ENCODE results near the gene LRRC4. TPM values are rescaled to one million over a fixed set of nuclear protein-coding genes. Genes with fewer than 3 reads are reported as not detected.

Gene LRRC4
- total RNA-seq, 2 donors from 2014 or later, result 1.5 TPM

GRCh38 chr7:128076796-128077271 is 45.6 kb upstream of the LRRC4 start:
- Mint-ChIP-seq H3K4me1 (no peaks in the 10 kb centered on the region), H3K27ac (no peak overlapping the region), H3K4me3 (no peak overlapping the region), H3K9me3 (no peaks in the 10 kb centered on the region), H3K27me3 (ENCODE audit: insufficient read depth) (no peaks in the 10 kb centered on the region), H3K36me3 (ENCODE audit: low read depth) (peaks cover 20% of the 10 kb centered on the region)
- Histone ChIP-seq H3K9ac (ENCODE audit: extremely low read depth, low read length, poor library complexity, severe bottlenecking) (no peak overlapping the region), H3K9me3 (ENCODE audit: control insufficient read depth, low read length) (no peaks in the 10 kb centered on the region), H3K4me3 (ENCODE audit: low read length) (no peak overlapping the region), H3K4me1 (ENCODE audit: control insufficient read depth, insufficient read depth, low read length) (no peaks in the 10 kb centered on the region), H3K36me3 (ENCODE audit: control insufficient read depth, insufficient read depth, low read length) (peaks cover 60% of the 10 kb centered on the region), H3K27ac (ENCODE audit: low read depth, low read length) (peak overlapping the region; percentile 38), H3K27me3 (ENCODE audit: control insufficient read depth, insufficient read depth, low read length, poor library complexity, severe bottlenecking) (no peaks in the 10 kb centered on the region)
- 88 to 90% methylated on average over 5 to 7 of the region's 7 CpGs for WGBS, 2 experiments (ENCODE audit: insufficient coverage in 1 of 2, insufficient read length in 1 of 2)
- TF ChIP-seq, protein P1, sequence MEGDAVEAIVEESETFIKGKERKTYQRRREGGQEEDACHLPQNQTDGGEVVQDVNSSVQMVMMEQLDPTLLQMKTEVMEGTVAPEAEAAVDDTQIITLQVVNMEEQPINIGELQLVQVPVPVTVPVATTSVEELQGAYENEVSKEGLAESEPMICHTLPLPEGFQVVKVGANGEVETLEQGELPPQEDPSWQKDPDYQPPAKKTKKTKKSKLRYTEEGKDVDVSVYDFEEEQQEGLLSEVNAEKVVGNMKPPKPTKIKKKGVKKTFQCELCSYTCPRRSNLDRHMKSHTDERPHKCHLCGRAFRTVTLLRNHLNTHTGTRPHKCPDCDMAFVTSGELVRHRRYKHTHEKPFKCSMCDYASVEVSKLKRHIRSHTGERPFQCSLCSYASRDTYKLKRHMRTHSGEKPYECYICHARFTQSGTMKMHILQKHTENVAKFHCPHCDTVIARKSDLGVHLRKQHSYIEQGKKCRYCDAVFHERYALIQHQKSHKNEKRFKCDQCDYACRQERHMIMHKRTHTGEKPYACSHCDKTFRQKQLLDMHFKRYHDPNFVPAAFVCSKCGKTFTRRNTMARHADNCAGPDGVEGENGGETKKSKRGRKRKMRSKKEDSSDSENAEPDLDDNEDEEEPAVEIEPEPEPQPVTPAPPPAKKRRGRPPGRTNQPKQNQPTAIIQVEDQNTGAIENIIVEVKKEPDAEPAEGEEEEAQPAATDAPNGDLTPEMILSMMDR (conservative IDR thresholded peaks at IDR 0.05), result no peak
- DNase-seq, result no peak

DNA sequence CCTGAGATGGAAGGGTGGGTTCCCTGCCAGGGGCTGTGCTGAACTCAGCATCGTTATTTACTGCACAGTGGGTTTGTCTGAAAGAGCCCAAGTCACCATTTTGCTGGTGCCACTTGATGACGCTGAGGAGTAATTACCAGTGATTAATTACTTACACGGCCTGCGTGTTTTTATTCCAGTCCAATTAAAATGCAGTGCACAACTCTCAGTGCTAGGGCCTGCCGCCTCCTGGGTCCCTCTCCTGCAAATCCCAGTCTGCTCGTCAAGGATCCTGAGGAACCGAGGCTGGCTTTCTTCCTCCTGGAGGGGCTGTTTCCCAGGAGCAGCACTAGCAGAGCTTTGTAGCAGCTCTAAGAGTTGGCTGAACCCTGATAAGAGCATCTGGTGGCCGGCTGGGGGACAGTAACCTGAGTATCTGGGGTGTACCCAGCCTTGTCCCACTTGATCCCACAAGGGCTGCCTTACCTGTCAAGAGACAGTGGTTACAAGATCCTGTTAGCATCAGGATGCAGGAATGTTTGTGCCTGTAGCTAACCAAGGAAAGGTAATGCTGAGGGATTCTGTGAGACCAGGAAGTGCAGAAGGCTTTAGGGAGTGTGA is 45.1 kb upstream of the LRRC4 start:
- H3K4me3 Mint-ChIP-seq, result no peak overlapping the region

DNA sequence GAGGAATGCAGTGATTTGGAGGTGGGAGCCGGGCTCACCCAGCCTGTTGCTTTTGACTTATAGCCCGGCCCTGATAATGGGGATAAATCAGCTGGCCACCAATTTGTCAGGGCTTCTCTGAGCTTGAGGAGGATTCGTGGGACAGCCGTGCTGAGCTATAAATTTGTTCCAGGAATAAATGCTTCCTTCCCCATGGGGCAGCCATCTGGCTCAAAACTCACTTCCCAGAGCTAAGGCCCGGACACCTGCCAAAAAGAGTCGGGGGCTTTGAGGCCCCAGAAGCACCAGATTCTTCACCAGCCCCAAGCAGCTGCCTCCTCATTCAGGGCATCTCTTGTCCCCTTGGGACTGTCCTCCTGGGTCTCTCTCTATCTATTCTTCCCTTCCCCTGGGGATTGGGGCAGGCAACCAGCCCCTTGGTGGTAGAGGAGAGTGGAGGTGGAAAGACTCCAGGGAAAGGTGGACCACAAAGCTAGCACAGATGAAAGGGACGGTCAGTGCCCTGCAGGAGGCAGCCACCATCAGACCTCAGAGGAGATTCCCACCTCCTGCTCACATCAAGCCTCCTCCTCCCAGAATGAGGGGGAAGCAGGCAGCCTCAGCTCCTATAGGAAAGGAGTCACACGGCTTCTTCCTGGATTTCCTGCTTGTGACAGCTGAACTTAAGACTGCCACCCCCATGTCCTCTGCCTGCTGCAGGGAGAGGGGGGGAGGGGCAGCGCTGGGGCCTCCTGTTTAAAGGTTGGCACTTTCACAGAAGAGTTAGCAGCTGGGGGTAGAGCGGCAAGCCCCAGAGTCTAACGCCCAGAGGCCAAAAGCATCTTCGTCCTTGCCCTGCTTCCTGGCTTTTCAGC is 44.2 kb upstream of the LRRC4 start:
- 88 to 91% methylated on average over 8 to 12 of the region's 12 CpGs for WGBS, 2 experiments (ENCODE audit: insufficient coverage in 1 of 2, insufficient read length in 1 of 2)
- Mint-ChIP-seq H3K4me1 (no peaks in the 10 kb centered on the region), H3K27me3 (ENCODE audit: insufficient read depth) (no peaks in the 10 kb centered on the region), H3K27ac (no peak overlapping the region), H3K36me3 (ENCODE audit: low read depth) (peaks cover 20% of the 10 kb centered on the region), H3K4me3 (no peak overlapping the region), H3K9me3 (no peaks in the 10 kb centered on the region)
- Histone ChIP-seq H3K36me3 (ENCODE audit: control insufficient read depth, insufficient read depth, low read length) (peaks cover 61% of the 10 kb centered on the region), H3K9ac (ENCODE audit: extremely low read depth, low read length, poor library complexity, severe bottlenecking) (no peak overlapping the region), H3K27ac (ENCODE audit: low read depth, low read length) (peak overlapping the region; percentile 32), H3K9me3 (ENCODE audit: control insufficient read depth, low read length) (no peaks in the 10 kb centered on the region), H3K27me3 (ENCODE audit: control insufficient read depth, insufficient read depth, low read length, poor library complexity, severe bottlenecking) (no peaks in the 10 kb centered on the region), H3K4me1 (ENCODE audit: control insufficient read depth, insufficient read depth, low read length) (no peaks in the 10 kb centered on the region), H3K4me3 (ENCODE audit: low read length) (no peak overlapping the region)
- TF ChIP-seq, protein P1 (conservative IDR thresholded peaks at IDR 0.05), result no peak
- no peak for DNase-seq

More for the DNA sequence above, 45.1 kb upstream of the LRRC4 start:
- Mint-ChIP-seq H3K9me3 (no peaks in the 10 kb centered on the region), H3K27me3 (ENCODE audit: insufficient read depth) (no peaks in the 10 kb centered on the region), H3K36me3 (ENCODE audit: low read depth) (peaks cover 23% of the 10 kb centered on the region), H3K27ac (no peak overlapping the region), H3K4me1 (no peaks in the 10 kb centered on the region)
- H3K9ac ChIP-seq (ENCODE audit: extremely low read depth, low read length, poor library complexity, severe bottlenecking), result no peak overlapping the region
- peaks cover 55% of the 10 kb centered on the region for H3K36me3 ChIP-seq (ENCODE audit: control insufficient read depth, insufficient read depth, low read length)
- WGBS, 2 experiments (ENCODE audit: insufficient coverage in 1 of 2, insufficient read length in 1 of 2), result 96 to 99% methylated on average over 7 to 8 of the region's 8 CpGs
- no peak for DNase-seq
- no peaks in the 10 kb centered on the region for H3K27me3 ChIP-seq (ENCODE audit: control insufficient read depth, insufficient read depth, low read length, poor library complexity, severe bottlenecking)
- TF ChIP-seq, protein P1 (conservative IDR thresholded peaks at IDR 0.05), result no peak
- H3K4me3 ChIP-seq (ENCODE audit: low read length), result no peak overlapping the region
- H3K27ac ChIP-seq (ENCODE audit: low read depth, low read length), result peak overlapping the region; percentile 38
- no peaks in the 10 kb centered on the region for H3K9me3 ChIP-seq (ENCODE audit: control insufficient read depth, low read length)
- H3K4me1 ChIP-seq (ENCODE audit: control insufficient read depth, insufficient read depth, low read length), result no peaks in the 10 kb centered on the region
